ENCODE data around the gene ZNF143.

The ZNF143 gene

DNA sequence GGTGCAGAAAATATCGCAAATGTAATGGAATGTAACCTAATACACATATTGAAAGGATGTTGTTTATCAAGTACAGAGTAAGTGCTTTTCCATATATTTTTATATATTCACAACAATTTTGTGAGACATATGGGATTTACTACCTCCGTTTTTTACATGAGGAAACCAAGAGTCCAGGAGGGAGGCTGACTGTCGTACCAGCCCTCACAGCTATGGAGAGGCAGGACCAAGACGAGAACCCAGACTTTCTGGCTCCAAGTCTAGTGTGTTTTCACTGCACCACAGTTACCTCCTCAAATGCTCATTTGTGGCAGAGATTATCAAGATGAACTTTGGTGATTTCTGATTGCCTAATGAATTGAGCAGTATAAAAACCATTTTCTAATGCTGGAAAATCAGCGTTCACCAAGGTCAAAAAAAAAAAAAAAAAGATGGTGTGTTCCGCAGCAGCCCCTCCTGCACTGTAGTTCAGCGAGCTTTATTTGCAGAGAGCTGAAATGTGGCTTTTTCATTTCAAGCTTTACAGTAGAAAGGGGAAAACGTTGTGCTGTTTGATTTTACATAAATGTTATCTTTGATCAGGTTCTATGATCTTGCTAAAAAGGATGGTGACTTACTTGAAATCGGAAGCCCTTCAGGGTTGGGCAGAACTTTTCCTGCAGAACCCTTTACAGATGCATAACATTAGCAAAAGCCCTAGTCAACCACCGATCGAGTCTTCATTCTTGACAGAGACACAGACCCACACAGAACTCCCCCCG, 67.9 kb downstream of the ZNF143 start:
- TF ChIP-seq, protein P1, sequence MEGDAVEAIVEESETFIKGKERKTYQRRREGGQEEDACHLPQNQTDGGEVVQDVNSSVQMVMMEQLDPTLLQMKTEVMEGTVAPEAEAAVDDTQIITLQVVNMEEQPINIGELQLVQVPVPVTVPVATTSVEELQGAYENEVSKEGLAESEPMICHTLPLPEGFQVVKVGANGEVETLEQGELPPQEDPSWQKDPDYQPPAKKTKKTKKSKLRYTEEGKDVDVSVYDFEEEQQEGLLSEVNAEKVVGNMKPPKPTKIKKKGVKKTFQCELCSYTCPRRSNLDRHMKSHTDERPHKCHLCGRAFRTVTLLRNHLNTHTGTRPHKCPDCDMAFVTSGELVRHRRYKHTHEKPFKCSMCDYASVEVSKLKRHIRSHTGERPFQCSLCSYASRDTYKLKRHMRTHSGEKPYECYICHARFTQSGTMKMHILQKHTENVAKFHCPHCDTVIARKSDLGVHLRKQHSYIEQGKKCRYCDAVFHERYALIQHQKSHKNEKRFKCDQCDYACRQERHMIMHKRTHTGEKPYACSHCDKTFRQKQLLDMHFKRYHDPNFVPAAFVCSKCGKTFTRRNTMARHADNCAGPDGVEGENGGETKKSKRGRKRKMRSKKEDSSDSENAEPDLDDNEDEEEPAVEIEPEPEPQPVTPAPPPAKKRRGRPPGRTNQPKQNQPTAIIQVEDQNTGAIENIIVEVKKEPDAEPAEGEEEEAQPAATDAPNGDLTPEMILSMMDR (IDR thresholded peaks at IDR 0.05; ENCODE audit: extremely low read depth, insufficient read depth, missing control alignments) = no peak
- in situ Hi-C loops (cut with MboI; ENCODE audit: low pct_unique_long_range_greater_than_20kb, low sequenced_read_pairs, unreplicated experiment) = loop anchor here (25.0 kb wide), 1 partner anchor 434 kb away; no protein-coding TSS in a partner anchor
- DNase-seq (ENCODE audit: low spot score) = no peak

DNA sequence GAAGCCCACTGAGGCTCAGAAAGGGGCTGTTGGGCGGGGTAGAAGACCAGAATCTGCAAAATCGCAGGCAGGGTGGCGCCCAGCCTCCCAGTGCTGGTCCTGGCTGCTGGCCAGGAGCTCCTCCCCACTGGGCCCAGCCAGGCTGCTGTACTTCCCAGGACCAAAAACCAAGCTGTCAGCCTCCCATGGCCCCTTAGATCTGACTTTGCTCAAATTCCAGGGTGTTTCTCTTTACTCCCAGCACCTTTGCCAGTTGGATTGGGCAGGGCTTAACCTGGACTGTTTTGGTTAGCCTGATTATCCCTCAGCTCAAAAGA, 68.5 kb downstream of the ZNF143 start:
- no peak for DNase-seq (ENCODE audit: low spot score)
- in situ Hi-C loops (cut with MboI; ENCODE audit: low pct_unique_long_range_greater_than_20kb, low sequenced_read_pairs, unreplicated experiment) = loop anchor here (25.0 kb wide), 1 partner anchor 433 kb away; no protein-coding TSS in a partner anchor

GRCh38 chr11:9530020-9530621, 69.3 kb downstream of the ZNF143 start:
- TF ChIP-seq, protein P1 (IDR thresholded peaks at IDR 0.05; ENCODE audit: extremely low read depth, insufficient read depth, missing control alignments) = no peak
- in situ Hi-C loops (cut with MboI; ENCODE audit: low pct_unique_long_range_greater_than_20kb, low sequenced_read_pairs, unreplicated experiment) = loop anchor here (10.0 to 25.0 kb wide), 2 partner anchors 215 to 432 kb away; no protein-coding TSS in a partner anchor
- no peak for DNase-seq (ENCODE audit: low spot score)

More for the DNA sequence above, 68.5 kb downstream of the ZNF143 start:
- TF ChIP-seq, protein P1 (IDR thresholded peaks at IDR 0.05; ENCODE audit: extremely low read depth, insufficient read depth, missing control alignments) = no peak

- TF ChIP-seq, protein P1 (IDR thresholded peaks at IDR 0.05; ENCODE audit: extremely low read depth, insufficient read depth, missing control alignments) = no peak
- no peak for DNase-seq (ENCODE audit: low spot score)
These were observed 70.3 kb downstream of the ZNF143 start for GRCh38 chr11:9530901-9531625.

DNA sequence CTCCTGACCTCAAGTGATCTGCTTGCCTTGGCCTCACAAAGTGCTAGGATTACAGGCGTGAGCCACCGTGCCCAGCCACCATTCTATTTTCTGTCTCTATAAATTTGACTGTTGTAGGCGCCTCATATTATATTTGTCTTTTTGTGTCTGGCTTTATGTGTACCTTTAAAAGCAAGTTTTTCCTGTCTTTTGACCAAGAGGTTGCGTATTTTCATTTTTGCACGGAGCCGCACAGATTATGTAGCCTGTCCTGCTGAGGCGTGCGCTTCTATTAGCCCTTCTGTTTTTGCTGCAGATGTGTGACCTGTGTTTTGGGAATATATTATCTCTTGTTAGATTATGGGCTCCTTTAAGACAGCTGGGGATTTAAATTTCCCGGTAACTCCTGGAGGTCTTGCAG, 72.2 kb downstream of the ZNF143 start:
- no peak for DNase-seq (ENCODE audit: low spot score)
- TF ChIP-seq, protein P1 (IDR thresholded peaks at IDR 0.05; ENCODE audit: extremely low read depth, insufficient read depth, missing control alignments) = no peak
- in situ Hi-C loops (cut with MboI; ENCODE audit: low pct_unique_long_range_greater_than_20kb, low sequenced_read_pairs, unreplicated experiment) = loop anchor here (10.0 to 25.0 kb wide), 2 partner anchors 212 to 429 kb away; no protein-coding TSS in a partner anchor

More at GRCh38 chr11:9530901-9531625, 70.3 kb downstream of the ZNF143 start:
- in situ Hi-C loops (cut with MboI; ENCODE audit: low pct_unique_long_range_greater_than_20kb, low sequenced_read_pairs, unreplicated experiment) = loop anchor here (10.0 to 25.0 kb wide), 2 partner anchors 214 to 431 kb away; no protein-coding TSS in a partner anchor

DNA sequence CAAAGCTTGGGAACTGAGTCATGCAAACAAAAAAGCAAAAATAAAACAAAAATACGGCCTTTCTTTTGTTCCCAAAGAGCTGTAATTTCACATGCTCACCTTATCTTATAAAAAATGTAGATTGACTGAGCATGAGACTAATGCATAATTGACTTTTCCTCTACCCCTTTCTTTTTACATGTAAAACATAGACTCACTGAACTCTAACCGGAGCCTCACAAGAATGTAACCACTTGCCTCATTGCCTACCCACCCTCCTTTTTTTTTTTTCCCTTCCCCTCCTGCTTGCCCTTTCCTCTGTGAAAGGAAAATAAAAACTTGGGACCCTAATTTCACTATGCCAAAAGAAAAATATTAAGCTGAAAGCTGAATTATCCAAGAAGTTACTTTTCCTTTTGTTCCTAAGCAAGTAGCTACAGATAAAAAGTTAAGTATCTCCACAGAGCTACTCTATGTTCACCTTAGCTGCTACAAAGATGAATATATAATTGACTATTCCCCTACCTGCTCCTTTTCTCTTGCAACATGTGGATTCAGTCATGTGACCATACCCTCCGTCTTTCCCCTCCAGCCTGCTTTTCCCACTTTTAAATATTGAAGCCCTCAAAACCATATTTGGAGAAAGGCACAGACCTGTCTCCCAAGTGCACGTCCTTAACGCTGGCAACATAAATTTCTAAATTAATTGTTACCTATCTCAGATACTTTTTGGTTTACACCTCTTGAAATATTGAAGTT, 73.1 kb downstream of the ZNF143 start:
- in situ Hi-C loops (cut with MboI; ENCODE audit: low pct_unique_long_range_greater_than_20kb, low sequenced_read_pairs, unreplicated experiment) = loop anchor here (10.0 to 25.0 kb wide), 2 partner anchors 211 to 428 kb away; no protein-coding TSS in a partner anchor
- TF ChIP-seq, protein P1 (IDR thresholded peaks at IDR 0.05; ENCODE audit: extremely low read depth, insufficient read depth, missing control alignments) = no peak
- DNase-seq (ENCODE audit: low spot score) = no peak
